GM18907 (cell line): ENCODE measurements around the gene DCUN1D3.

Source experiments
- ATAC-seq: cut with Tn5 transposase; IDR thresholded peaks from one replicate; pipeline ENCODE4 v1.9.1; 2021; ENCODE audit warnings: mild to moderate bottlenecking, moderate library complexity; ENCODE audit not compliant: unreplicated experiment

Gene DCUN1D3

GRCh38 chr16:20920091-20920490, 19.9 kb upstream of the DCUN1D3 start:
- ATAC-seq = no peak

DNA sequence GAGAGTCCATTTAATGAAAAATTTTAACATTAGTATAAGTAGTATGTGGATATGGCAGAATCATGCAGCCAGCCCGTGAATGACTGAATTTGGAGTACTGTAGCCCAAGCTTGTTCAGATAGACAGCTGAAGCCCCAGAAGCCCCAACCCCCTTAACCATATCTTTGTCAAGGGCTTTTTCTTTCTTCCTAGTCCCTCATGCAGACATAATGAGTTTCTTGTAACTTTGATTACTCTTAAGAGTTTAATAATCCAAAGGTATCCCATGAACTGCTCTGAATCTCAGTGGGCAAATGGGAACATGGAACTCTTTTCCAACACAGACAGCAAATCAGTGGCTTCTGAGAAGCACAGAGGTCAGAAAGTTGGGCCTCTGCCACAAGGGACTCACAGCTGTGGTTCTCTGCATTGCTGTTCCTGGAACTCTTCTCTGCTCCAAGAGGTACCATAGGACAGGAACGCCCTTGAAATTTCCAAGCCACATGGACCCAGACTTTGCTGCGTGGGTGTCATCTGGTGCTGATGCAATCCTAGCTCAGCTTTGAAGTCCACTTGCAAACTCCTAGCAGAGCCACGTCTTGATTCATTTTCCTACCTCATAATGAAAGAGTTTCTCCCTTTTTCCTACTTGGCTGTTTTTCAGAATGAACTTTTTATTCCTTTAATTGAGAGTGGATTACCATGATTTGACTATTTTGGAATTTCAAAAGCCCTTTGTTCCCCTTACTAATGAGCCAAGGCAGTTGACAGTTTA, 18.5 kb upstream of the DCUN1D3 start:
- no peak for ATAC-seq

- no peak for ATAC-seq
Observed at GRCh38 chr16:20916942-20917341, 16.8 kb upstream of the DCUN1D3 start.

GRCh38 chr16:20916289-20916688, 16.1 kb upstream of the DCUN1D3 start:
- ATAC-seq = no peak

GRCh38 chr16:20911361-20911760, 11.2 kb upstream of the DCUN1D3 start:
- ATAC-seq = no peak

DNA sequence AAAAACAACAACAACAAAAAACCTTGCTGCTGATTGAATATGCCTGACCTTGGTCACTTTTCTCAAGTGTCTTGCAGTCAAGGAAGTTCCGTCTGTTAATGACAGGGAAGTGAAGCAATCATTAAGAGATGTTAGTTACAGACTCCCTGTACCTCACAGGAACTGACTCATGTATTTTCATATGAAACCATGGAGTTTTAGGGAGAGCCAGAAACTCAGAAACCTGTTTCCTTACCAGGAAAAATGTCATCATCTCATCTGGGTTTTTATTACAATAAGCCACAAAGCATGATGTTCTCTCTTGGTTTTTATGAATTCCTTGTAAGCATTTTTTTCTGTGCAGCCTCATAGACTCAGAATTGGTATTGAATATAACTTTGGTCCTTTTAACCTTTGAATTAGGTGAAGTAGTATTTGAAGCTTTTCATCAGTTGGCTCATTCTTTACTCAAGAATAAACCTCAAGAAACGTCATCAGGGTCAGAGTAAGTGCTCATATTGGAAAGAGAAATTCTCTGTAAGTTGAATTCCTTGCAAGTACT, 10.7 kb upstream of the DCUN1D3 start:
- no peak for ATAC-seq

DNA sequence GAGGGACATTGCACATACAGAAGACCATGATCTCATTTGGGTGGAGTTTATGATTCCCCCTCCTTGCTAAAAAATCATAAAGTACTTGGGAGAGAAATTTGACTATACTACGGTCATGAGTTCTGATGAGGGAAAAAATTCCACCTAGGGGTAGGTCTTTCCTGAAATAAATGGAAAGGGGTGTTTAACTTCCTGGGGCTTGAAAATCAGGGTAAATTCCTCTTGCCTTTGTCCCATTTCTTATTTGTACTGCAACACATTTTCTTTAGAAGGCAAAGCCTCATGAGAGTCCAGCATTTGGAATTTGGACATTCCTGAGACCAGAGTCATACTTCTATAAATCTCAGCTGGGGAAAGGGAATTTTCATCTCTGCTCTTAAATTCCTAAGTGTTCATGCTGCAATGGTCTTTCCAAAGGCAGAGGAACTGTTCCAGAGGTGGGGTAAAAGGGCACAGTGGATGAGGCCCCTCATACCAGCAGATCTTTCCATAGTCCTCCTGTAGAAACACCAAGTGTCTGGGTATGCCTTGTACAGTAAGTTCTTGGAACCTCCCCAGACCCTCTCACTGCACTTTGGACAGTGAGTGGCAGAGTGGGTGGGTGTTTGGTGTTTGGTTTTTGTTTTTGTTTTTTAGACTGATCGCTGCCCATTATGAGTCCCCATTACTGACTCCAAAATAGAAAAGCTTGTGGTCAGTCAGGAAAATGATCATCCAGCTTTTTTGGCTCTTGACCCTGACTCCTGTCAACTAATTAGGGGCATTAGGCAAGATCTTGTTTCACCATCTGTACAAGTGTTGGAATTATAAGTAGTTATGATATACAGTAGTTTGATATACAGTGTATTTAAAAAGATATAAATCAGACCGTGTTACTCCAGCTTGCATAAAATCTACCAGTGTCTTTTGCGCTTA, 6.4 kb upstream of the DCUN1D3 start:
- no peak for ATAC-seq

- ATAC-seq = no peak
Observed at GRCh38 chr16:20905576-20905975, 5.4 kb upstream of the DCUN1D3 start.

- ATAC-seq = no peak
Observed at GRCh38 chr16:20904507-20905081, 4.4 kb upstream of the DCUN1D3 start.

GRCh38 chr16:20903899-20904506, 3.8 kb upstream of the DCUN1D3 start:
- ATAC-seq = no peak

DNA sequence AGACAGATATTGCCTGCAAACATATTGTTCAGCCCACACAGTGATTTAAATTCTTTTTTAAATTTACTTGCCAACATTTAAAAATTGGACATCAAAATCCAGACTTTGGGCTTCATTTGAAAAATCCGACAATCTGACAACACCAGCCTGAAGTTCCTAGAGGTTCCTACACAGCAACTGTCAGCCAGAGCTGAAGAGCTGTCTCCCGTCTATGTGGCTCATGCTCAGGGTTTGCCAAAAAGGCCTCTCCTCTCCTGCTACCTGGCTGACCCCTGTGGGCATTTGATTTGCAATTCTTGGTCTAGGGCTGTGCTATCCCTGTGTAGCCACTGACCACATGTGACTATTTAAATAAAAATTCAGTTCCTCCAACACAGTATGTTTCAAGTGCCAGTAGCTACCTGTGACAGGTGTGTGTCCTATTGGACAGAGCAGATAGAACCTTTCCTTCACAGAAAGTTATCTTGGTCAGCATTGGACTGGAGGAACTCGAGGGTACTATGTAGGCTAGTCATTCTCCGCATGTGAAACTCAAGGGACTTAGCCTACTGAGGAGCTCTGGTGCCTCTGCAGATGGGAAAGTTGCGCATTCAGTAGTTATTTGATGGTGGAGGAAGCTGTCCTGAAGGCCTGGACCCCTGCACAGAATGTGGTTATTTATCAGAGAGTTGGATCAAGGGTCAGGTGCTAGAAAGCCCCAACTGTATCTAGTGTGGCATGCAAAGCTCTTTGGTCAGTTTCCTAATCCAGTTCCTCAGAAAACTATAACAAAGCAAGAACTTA, 3.1 kb upstream of the DCUN1D3 start:
- ATAC-seq = no peak

DNA sequence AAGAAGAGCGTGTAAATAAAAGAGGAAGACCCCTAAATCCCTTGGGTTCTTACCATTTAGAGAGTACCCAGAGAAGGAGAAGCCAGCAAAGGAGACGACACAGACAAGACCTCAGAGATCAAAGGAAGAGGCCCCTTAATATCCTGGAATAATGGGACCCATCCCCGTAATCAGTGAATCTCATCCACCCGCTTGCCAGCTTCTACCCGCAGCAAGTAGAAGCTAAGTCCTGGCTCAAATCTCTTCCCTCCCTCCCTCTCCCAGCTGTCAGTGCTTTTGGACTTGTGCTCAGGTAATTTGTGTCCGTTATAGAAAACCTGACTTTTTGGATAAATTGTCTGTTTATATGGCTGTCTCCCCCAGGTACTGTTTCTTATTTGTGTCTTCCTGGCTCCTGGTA, 2.3 kb upstream of the DCUN1D3 start:
- no peak for ATAC-seq

- ATAC-seq = peak; percentile 43
Observed at GRCh38 chr16:20901436-20902112, 1.4 kb upstream of the DCUN1D3 start.

- peak; percentile 5 for ATAC-seq
Observed at GRCh38 chr16:20901068-20901435, 894 bp upstream of the DCUN1D3 start.

DNA sequence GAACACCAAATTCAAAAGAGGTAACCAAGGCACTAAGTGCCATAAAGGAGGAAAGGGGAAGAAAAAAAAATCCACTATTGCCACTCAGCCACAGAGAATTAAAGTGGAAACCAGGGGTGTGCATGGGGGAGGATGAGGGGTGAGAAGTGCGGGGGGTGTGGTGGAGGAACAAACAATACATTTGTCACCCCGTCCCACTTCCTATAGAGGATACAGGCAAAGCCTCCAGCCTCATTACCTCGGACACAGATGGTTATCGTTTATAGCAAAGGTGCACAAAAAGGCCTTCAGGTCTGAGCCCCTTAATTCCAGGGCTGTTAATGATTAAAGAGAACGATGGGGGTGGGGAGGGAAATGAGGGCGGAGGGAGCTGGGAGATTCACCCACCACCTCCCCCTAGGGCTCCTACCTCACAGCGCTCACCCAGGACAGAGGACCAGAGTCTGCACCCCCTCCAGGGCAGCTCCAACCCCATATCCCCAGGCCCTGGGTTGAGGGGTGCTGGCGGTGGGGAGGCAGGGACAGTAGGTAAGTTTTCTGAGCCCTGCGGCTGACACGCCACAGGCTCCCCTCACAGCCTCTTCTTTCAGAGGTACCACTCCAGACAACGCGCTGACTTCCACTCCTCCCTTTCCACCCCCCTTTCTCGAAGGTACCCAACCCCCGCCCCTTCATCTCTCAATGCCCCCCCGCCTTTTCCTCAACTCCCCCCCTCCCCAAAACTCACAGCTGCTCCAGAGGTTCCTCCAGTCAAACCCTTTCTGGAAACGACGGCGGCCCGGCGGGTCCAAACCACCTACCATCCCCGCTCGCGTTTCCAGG, 470 bp downstream of the DCUN1D3 start:
- ATAC-seq = no peak

DNA sequence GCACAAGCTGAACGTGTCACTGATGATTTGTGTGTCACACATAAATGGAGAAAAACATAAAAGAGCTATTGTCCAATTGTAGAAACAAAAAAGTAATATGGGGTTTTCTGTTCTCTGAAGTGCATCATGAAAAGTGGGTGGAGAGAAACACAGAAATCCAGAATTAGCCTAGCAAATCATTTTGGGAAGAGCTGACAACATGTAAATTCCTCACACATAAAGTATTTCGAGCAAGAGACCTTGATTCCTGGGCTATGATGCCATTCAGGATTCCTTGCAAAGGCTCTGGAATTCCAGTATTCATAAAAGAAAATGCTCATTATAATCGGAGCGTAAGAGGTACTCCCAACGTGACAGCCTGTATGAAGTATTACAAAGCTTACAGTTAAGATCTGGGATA, 1.1 kb downstream of the DCUN1D3 start:
- no peak for ATAC-seq

DNA sequence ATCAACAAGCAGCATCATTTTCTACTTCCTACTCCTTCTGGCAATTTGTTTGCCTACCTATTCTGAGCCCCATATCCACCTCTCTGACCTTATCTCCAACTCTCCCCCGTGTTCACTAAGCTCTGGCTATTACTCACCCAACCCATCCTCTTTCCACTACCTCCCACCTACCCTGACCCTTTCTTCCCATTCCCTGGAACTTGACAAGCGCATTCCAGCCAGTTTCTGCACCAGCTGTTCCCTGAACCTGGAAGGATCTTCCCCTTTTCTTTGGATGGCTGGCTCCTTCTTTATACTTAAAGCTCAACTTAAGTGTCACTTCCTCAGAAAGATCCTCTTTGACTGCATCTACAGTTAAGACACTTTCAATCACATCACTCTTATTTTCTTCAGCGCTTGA, 2.2 kb downstream of the DCUN1D3 start:
- ATAC-seq = no peak

GRCh38 chr16:20897253-20897897, 2.8 kb downstream of the DCUN1D3 start:
- ATAC-seq = no peak
